Heart right ventricle (tissue), 16 donors: Measurements from ENCODE around the gene LPP. TPM values are rescaled to one million over a fixed set of nuclear protein-coding genes. Genes with fewer than 3 reads are reported as not detected.

Experiments
- ATAC-seq, 8 donors: fragments of 200-7000 bp; cut with Tn5 transposase; one replicate each; pipeline ENCODE4 v1.9.1; 2020; ENCODE audit warnings: mild to moderate bottlenecking in 8 of 8, moderate library complexity in 8 of 8, moderate number of reproducible peaks in 1 of 8
- DNase-seq, 2 donors: peaks; one replicate each; pipeline ENCODE4 v3.0.0-alpha.2; 2020
- H3K27ac ChIP-seq, 10 donors: fragments of 200-600 bp; sonication (generic) in 2 of 10; one replicate each; pipeline versions ENCODE4 v1.5.0 to v1.8.0; 2020 to 2022; ENCODE audit warnings: mild to moderate bottlenecking in 3 of 10
- H3K27me3 ChIP-seq, 7 donors: fragments of 200-600 bp; one replicate each; pipeline ENCODE4 v1.8.0; 2021 to 2022; ENCODE audit warnings: mild to moderate bottlenecking in 2 of 7
- H3K36me3 ChIP-seq, 9 donors: fragments of 200-600 bp; sonication (generic) in 1 of 9; one replicate each; pipeline versions ENCODE4 v1.5.0 to v1.8.0; 2020 to 2022; ENCODE audit warnings: mild to moderate bottlenecking in 2 of 9
- H3K4me1 ChIP-seq, 9 donors: fragments of 200-600 bp; sonication (generic) in 1 of 9; one replicate each; pipeline versions ENCODE4 v1.5.0 to v1.8.0; 2020 to 2022; ENCODE audit warnings: mild to moderate bottlenecking in 4 of 9
- H3K4me3 ChIP-seq, 10 donors: fragments of 200-600 bp; sonication (generic) in 2 of 10; one replicate each; pipeline versions ENCODE4 v1.5.0 to v1.8.0; 2020 to 2022; ENCODE audit warnings: mild to moderate bottlenecking in 7 of 10, moderate library complexity in 2 of 10
- H3K9me3 ChIP-seq, 11 donors: fragments of 200-600 bp in 10 of 11; sonication (generic) in 2 of 11; one replicate each; pipeline versions ENCODE4 v1.5.0 to v1.8.0; 2013 to 2022; ENCODE audit warnings: mild to moderate bottlenecking in 2 of 11, control low read depth in 1 of 11, moderate library complexity in 1 of 11
- WGBS, 2 donors: extraction: QIAGEN DNeasy Blood & Tissue Kit; methylation state at CpG; one replicate each; pipeline ENCODE4 v1.1.7; 2013; ENCODE audit warnings: inconsistent platforms in 1 of 2; 5-methylcytosine and 5-hydroxymethylcytosine counted together
- intact Hi-C, 10 donors: fragments of 100-400 bp; cut with DNase I; formaldehyde crosslinking; loops; one replicate each; pipeline versions ENCODE4 v1.11.1 to v1.14.2; 2022
- polyA plus RNA-seq, 2 donors: library from polyadenylated mRNA; stranded (reverse); fragments of 200-250 nt; gene quantifications; one replicate each; pipeline ENCODE4 v1.2.3, GENCODE V29; 2013
- total RNA-seq, 10 donors: library from RNA; stranded (reverse); fragmentation: NEBNext Ultra II Directional in 3 of 10; extraction: Animal tissue kit (Norgen Biotek cat#: 25700) in 3 of 10; gene quantifications; one replicate each; pipeline versions ENCODE4 v1.2.1 to v1.2.4, GENCODE V29; 2021 to 2023
- TF ChIP-seq, protein P1 (sequence below), 9 donors: fragments of 200-600 bp; sonication (generic) in 2 of 9; IDR thresholded peaks; one replicate each; pipeline versions ENCODE4 v1.5.0 to v1.8.0; 2021 to 2022; ENCODE audit warnings: antibody characterized with exemption in 9 of 9, mild to moderate bottlenecking in 5 of 9, moderate library complexity in 1 of 9
- donor health status: Arrhythmogenic right ventricular cardiomyopathy.
- donor health status: ischemic (EF 13 %, LVEDD 7.1; RV severe dilation, severe dysfunction).
- donor health status: healthy with polysubstance abuse.
- donor health status: DM: no; HTN: yes; CAD: no.
- donor health status: DM: no; HTN: no; CAD: no.
- donor health status: ischemic (EF 25% LVEDD 6.9; RV normal size, moderate dysfunction).
- donor health status: ischemic (EF 25% LVEDD 5.7; RV mildly dilated, moderate dysfunction).
- donor health status: healthy.
- donor health status: DM: yes; HTN: yes; CAD: no.
- donor health status: Ischemic cardiomyopathy.
- donor health status: ischemic (EF 35%, LVEDD 5.7; RV mildly dilated, moderate dysfunction).
- donor health status: nonischemic (EF 11% LVEDD 7.7; RV severe dilation, severe dysfunction).
- donor health status: DM: yes; HTN: yes; CAD: no.
- donor health status: PGD.
- donor health status: ischemic (EF 29% LVEDD 5.4; RV normal size, mild dysfunction).
- donor health status: nonischemic (EF 23%, LVEDD 6.1; RV moderate dilation, normal function).

Gene LPP
- total and polyA plus RNA-seq, 12 donors: 8.5 to 188 (median 140) TPM

DNA sequence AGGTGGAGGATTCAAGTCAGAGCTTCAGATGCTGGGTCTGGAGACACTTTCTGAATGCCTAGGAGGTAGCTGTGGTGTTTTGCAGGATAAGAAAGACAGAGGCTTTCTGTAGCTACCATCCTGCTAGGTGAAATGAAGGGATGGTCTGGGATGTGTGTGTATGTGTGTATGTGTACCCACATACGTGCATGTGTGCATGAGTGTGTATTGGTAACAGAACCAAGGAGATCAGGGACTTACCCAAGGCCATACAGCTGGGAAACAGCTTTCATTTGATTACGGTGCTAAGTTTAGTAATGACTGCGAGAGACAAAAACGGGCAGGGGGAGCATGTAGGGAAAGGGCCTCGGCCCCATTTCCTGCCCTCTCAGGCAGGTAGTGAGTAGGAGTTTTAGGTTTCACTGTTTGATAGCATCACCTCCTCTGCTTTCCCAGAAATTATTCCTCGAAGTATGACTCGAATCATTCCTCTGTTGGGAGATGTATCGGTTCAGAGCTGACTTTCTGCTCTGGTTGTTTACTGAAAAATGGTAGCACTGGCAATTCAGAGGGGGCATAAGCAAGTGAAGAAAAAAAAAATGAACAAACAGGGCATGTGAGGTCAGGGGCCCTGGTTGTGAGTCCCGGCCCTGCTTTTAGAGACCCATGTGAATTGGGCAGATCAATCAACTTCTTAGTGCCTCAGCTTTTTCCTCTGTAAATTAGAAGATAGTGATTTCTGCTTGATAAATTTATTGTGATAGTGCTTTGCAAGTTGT, 130.7 kb downstream of the LPP start:
- DNase-seq: no peak
- Histone ChIP-seq H3K36me3 (no peaks in the 10 kb centered on the region), H3K9me3 (no peaks in the 10 kb centered on the region), H3K27ac (peak overlapping the region in 7 of 10 donors; percentile 68 to 85 (median 78)), H3K4me3 (no peak overlapping the region), H3K4me1 (peaks cover 15 to 81% (median 67%) of the 10 kb centered on the region in 9 donors), H3K27me3 (no peaks in the 10 kb centered on the region)
- intact Hi-C loops: loop anchor here in 3 of 10 donors (5.0 to 10.0 kb wide), 3 partner anchors 43 to 670 kb away; no protein-coding TSS in a partner anchor
- TF ChIP-seq, protein P1, sequence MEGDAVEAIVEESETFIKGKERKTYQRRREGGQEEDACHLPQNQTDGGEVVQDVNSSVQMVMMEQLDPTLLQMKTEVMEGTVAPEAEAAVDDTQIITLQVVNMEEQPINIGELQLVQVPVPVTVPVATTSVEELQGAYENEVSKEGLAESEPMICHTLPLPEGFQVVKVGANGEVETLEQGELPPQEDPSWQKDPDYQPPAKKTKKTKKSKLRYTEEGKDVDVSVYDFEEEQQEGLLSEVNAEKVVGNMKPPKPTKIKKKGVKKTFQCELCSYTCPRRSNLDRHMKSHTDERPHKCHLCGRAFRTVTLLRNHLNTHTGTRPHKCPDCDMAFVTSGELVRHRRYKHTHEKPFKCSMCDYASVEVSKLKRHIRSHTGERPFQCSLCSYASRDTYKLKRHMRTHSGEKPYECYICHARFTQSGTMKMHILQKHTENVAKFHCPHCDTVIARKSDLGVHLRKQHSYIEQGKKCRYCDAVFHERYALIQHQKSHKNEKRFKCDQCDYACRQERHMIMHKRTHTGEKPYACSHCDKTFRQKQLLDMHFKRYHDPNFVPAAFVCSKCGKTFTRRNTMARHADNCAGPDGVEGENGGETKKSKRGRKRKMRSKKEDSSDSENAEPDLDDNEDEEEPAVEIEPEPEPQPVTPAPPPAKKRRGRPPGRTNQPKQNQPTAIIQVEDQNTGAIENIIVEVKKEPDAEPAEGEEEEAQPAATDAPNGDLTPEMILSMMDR (IDR thresholded peaks at IDR 0.05): no peak
- 72 to 74% methylated on average over 9 of the region's 9 CpGs for WGBS, 2 donors
- ATAC-seq: peak in 1 of 8 donors; percentile 10

- 13 to 19% methylated on average over 3 of the region's 3 CpGs for WGBS, 2 donors
- Histone ChIP-seq H3K27me3 (no peaks in the 10 kb centered on the region), H3K4me1 (peaks cover 15 to 85% (median 65%) of the 10 kb centered on the region in 9 donors), H3K36me3 (peaks cover 0 to 9% (median 0%) of the 10 kb centered on the region in 9 donors), H3K9me3 (no peaks in the 10 kb centered on the region), H3K27ac (peak overlapping the region; percentile 20 to 85 (median 74)), H3K4me3 (no peak overlapping the region)
- TF ChIP-seq, protein P1 (IDR thresholded peaks at IDR 0.05): no peak
- intact Hi-C loops: loop anchor here in 3 of 10 donors (5.0 to 10.0 kb wide), 3 partner anchors 41 to 669 kb away; no protein-coding TSS in a partner anchor
- ATAC-seq (peak; percentile 70 to 93 (median 81)), DNase-seq (peak in 1 of 2 donors; percentile 59)
Measured at GRCh38 chr3:188286087-188286513, 132.1 kb downstream of the LPP start.

DNA sequence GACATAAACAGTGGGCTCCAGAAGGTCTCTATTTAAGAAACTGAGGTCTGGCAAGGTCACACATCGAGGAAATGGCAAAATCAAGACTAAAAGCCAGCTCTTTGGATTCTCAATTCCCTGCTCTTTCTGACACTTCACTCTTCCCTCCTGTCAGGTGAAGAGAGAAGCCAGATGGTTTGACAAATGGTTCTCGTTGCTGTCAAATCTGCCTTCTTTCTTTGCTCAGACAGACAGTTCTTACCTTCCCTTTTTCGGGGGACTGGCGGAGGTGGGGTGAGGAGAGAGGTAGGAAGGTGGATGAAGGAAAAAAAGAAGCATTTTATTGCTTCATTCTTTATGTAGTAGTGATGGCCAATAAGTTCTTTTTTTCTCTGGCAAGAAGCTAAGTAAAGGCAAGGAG, 133.4 kb downstream of the LPP start:
- ATAC-seq (no peak), DNase-seq (no peak)
- no peaks in the 10 kb centered on the region for H3K27me3 ChIP-seq
- H3K9me3 ChIP-seq: no peaks in the 10 kb centered on the region
- H3K36me3 ChIP-seq: peaks cover 0 to 9% (median 0%) of the 10 kb centered on the region in 9 donors
- intact Hi-C loops: loop anchor here in 3 of 10 donors (5.0 to 10.0 kb wide), 3 partner anchors 40 to 667 kb away; no protein-coding TSS in a partner anchor
- H3K4me3 ChIP-seq: no peak overlapping the region
- peaks cover 15 to 82% (median 67%) of the 10 kb centered on the region in 9 donors for H3K4me1 ChIP-seq
- TF ChIP-seq, protein P1 (IDR thresholded peaks at IDR 0.05): no peak
- H3K27ac ChIP-seq: peak overlapping the region in 9 of 10 donors; percentile 25 to 85 (median 77)
- WGBS, 2 donors: 66 to 73% methylated on average over 4 of the region's 4 CpGs

DNA sequence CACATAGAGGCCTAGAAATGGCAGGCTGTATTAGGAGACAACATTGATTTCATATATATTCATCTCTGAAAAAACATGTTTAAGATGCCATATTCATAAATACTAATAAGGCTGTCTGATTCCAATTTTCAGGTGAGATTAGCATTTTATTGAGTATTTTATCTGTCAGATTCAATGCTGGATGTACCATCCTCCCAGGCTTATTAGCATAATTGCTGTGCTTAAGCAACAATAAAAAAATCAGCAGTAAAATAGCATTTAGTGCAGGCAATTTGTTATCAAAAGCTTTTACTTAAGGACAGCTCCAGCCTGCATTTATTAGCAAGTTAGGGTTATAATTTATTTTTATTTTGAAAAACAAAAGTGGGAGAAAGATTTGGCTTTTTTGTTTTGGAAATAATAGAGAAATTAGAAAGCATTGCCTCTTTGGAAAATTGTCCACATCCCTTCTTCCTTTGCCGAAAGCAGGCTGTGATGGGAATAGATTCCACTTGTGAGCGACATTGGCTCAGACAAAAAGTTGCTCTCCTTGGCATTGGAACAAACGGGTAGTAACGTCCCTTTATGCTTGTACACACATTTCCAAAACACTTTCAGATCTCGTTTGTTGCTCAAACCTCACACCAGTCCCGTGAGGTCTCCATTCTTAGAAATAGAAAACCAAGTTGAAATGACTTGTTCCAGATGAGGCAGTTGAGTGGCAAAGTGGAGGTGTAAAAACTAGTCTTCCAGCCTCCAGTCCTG, 134.0 kb downstream of the LPP start:
- no peak overlapping the region for H3K4me3 ChIP-seq
- H3K36me3 ChIP-seq: peaks cover 0 to 9% (median 0%) of the 10 kb centered on the region in 9 donors
- H3K9me3 ChIP-seq: no peaks in the 10 kb centered on the region
- intact Hi-C loops: loop anchor here in 3 of 10 donors (5.0 to 10.0 kb wide), 3 partner anchors 39 to 667 kb away; no protein-coding TSS in a partner anchor
- DNase-seq: no peak
- H3K27ac ChIP-seq: peak overlapping the region in 9 of 10 donors; percentile 25 to 85 (median 77)
- peaks cover 15 to 81% (median 64%) of the 10 kb centered on the region in 9 donors for H3K4me1 ChIP-seq
- TF ChIP-seq, protein P1 (IDR thresholded peaks at IDR 0.05): peak in 3 of 9 donors; percentile 8 to 20 (median 17)
- 34 to 40% methylated on average over 6 of the region's 6 CpGs for WGBS, 2 donors
- H3K27me3 ChIP-seq: no peaks in the 10 kb centered on the region
- peak in 2 of 8 donors; percentile 38 to 40 for ATAC-seq
